Measurements from ENCODE around the gene BDKRB2. TPM values are rescaled to one million over a fixed set of nuclear protein-coding genes. Genes with fewer than 3 reads are reported as not detected.

The BDKRB2 gene
- total and polyA plus RNA-seq, 2 of the 4 experiments (the other 2 are of a cell fraction), result 60.9 to 73.1 TPM

DNA sequence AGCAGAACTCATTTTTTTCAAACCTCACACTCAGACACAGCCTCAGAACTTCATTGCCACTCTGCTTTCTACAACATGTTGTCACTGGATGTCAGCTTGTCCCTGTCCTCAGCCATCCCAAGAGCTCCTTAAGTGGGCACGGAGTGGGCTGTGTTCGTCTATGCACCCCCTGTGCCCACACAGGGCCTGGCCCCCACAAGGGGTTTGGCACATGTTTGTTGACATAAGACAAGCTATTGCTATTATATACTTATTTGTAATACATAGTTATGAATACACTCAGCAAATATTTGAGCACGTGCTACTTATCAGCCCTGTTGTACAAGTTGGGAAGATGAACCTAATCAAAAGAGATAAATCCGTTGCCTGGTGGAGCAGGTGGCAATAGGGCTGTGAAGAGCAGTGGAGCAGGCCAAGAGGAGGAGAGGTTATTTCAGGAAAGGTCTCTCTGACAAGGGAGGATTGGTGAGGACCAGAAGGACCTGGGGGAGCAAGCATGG lies 47.1 kb downstream of the BDKRB2 start (continued):
- TF ChIP-seq, protein P1, sequence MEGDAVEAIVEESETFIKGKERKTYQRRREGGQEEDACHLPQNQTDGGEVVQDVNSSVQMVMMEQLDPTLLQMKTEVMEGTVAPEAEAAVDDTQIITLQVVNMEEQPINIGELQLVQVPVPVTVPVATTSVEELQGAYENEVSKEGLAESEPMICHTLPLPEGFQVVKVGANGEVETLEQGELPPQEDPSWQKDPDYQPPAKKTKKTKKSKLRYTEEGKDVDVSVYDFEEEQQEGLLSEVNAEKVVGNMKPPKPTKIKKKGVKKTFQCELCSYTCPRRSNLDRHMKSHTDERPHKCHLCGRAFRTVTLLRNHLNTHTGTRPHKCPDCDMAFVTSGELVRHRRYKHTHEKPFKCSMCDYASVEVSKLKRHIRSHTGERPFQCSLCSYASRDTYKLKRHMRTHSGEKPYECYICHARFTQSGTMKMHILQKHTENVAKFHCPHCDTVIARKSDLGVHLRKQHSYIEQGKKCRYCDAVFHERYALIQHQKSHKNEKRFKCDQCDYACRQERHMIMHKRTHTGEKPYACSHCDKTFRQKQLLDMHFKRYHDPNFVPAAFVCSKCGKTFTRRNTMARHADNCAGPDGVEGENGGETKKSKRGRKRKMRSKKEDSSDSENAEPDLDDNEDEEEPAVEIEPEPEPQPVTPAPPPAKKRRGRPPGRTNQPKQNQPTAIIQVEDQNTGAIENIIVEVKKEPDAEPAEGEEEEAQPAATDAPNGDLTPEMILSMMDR (conservative IDR thresholded peaks at IDR 0.05; ENCODE audit: low read depth, low read length), result no peak

DNA sequence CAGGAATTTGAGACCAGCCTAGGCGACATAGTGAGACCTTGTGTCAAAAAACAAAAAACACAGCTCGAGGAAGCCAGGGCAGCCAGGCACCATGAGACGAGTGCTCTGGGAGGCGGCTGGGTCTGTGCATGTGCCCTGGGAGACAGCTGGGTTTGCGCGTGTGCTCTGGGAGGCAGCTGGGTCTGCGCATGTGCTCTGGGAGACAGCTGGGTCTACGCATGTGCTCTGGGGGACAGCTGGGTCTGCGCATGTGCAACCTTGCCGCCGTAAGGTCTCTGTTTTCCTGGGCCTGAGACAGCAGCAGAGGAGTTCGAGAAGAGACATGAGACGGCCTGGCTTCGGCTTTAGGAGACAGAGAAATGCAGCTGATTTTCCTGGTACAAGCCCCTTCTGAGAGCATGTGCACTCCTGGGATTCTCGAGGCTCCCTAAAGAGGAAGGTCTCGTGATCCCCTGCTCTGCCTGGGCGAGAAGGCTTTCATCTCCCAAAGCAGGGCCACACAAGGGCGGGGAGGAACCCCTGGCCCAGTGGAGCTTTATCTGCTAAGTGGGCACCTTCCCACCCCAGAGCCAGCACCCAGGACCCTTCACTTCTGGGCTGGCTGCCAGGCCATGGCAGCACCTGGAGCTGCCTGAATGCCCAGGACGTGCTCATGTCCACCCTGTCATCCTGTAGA lies 47.8 kb downstream of the BDKRB2 start:
- WGBS, 2 experiments (ENCODE audit: extremely low coverage in 2 of 2, insufficient read length in 1 of 2), result 95% methylated on average over 16 of the region's 19 CpGs; no CpG with 5 or more reads in 1 of the 2 experiments
- ATAC-seq (ENCODE audit: low read depth) (no peak), DNase-seq (no peak)
- Histone ChIP-seq H4K20me1 (ENCODE audit: insufficient read depth, low read length) (no peaks in the 10 kb centered on the region), H4K5ac (ENCODE audit: low read depth, low read length) (peak overlapping the region; percentile 87), H2BK5ac (ENCODE audit: low read depth, low read length, poor library complexity, severe bottlenecking) (peak overlapping the region; percentile 97), H3K9me3 (ENCODE audit: control insufficient read depth, insufficient read depth, low read length) (no peaks in the 10 kb centered on the region), H2AFZ (replicated peaks; ENCODE audit: low read length, poor library complexity) (peak overlapping the region; percentile 70), H3K23ac (ENCODE audit: low read depth, low read length) (peak overlapping the region; percentile 92), H3K14ac (replicated peaks; ENCODE audit: low read depth, low read length) (peak overlapping the region; percentile 87), H2BK20ac (ENCODE audit: low read depth, low read length) (peak overlapping the region; percentile 96), H4K8ac (ENCODE audit: low read depth in 2 of 2, low read length in 2 of 2) (peak overlapping the region; percentile 79 to 92), H3K4me3 (ENCODE audit: insufficient read depth, low read depth, low read length) (no peak overlapping the region), H2BK15ac (ENCODE audit: low read depth, low read length) (peak overlapping the region; percentile 80; the same call in 2 of the 3 replicates), H2BK120ac (ENCODE audit: low read depth, low read length) (peak overlapping the region; percentile 99), H3K18ac (ENCODE audit: low read depth, low read length) (peak overlapping the region; percentile 84), H3K27me3 (ENCODE audit: control insufficient read depth, insufficient read depth, low read length) (no peaks in the 10 kb centered on the region), H3K4me1 (ENCODE audit: control insufficient read depth, insufficient read depth, low read length) (peaks cover 42% of the 10 kb centered on the region), H3K9ac (ENCODE audit: low read depth, low read length) (peak overlapping the region; percentile 51), H3K4me2 (ENCODE audit: low read depth, low read length) (peak overlapping the region; percentile 18; the same call in 1 of the 2 replicates), H3K79me1 (ENCODE audit: low read depth in 1 of 2, low read length in 2 of 2) (peaks cover 9 to 58% of the 10 kb centered on the region in 2 experiments; a peak in 3 of 4 replicates), H3K27ac (ENCODE audit: insufficient read depth, low read length) (peak overlapping the region; percentile 91), H3K36me3 (ENCODE audit: control insufficient read depth, insufficient read depth, low read length) (peaks cover 8% of the 10 kb centered on the region), H3K4ac (ENCODE audit: low read depth, low read length) (peak overlapping the region; percentile 99), H4K91ac (ENCODE audit: insufficient read depth, low read depth, low read length) (peak overlapping the region; percentile 99), H3K9me1 (ENCODE audit: insufficient read depth, low read length) (peaks cover 32% of the 10 kb centered on the region), H3K56ac (ENCODE audit: extremely low read depth, insufficient read depth, low read length) (peak overlapping the region; percentile 92), H2AK9ac (replicated peaks; ENCODE audit: low read depth, low read length, poor library complexity) (peak overlapping the region; percentile 89), H2AK5ac (ENCODE audit: low read depth, low read length) (peak overlapping the region; percentile 97)
- POLR2A ChIA-PET (ENCODE audit: unreplicated experiment), result interaction anchor here (0.6 kb wide), 1 partner anchor 160 kb away, joined by 4 read pairs; no protein-coding TSS in a partner anchor
- intact Hi-C loops (cut with micrococcal nuclease), result no loop called here
- no TSS peak for BruUV-seq (replicated peaks)
- in situ Hi-C loops (cut with MboI; ENCODE audit: low sequenced_read_pairs), result loop anchor here (25.0 kb wide), 1 partner anchor 715 kb away; the partner anchor contains the start of gene GLRX5
- CTCF ChIA-PET, result interaction anchor here (1.2 to 1.6 kb wide), 3 partner anchors 22 to 152 kb away, joined by 3 to 8 read pairs (median 4); no protein-coding TSS in a partner anchor
- dilution Hi-C loops (cut with HindIII; ENCODE audit: low sequenced_read_pairs, unreplicated experiment), result no loop called here
- TF ChIP-seq MAZ (IDR thresholded peaks at IDR 0.05; ENCODE audit: borderline replicate concordance, low read depth, low read length) (no peak), SMC3 (IDR thresholded peaks at IDR 0.05; ENCODE audit: low read depth, low read length) (no peak), CEBPB (IDR thresholded peaks at IDR 0.05; ENCODE audit: low read depth, low read length) (no peak), FOS (IDR thresholded peaks at IDR 0.05; ENCODE audit: low read depth, low read length) (no peak), MAFK (IDR thresholded peaks at IDR 0.05; ENCODE audit: low read depth, low read length) (no peak), RFX5 (IDR thresholded peaks at IDR 0.05; ENCODE audit: low read depth, low read length) (no peak), BHLHE40 (IDR thresholded peaks at IDR 0.05; ENCODE audit: low read depth, low read length) (no peak), RCOR1 (IDR thresholded peaks at IDR 0.05; ENCODE audit: insufficient replicate concordance, low read length) (no peak)
- TF ChIP-seq, protein P2, sequence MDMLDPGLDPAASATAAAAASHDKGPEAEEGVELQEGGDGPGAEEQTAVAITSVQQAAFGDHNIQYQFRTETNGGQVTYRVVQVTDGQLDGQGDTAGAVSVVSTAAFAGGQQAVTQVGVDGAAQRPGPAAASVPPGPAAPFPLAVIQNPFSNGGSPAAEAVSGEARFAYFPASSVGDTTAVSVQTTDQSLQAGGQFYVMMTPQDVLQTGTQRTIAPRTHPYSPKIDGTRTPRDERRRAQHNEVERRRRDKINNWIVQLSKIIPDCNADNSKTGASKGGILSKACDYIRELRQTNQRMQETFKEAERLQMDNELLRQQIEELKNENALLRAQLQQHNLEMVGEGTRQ (IDR thresholded peaks at IDR 0.05; ENCODE audit: low read depth, low read length), result no peak
- TF ChIP-seq, protein P3, sequence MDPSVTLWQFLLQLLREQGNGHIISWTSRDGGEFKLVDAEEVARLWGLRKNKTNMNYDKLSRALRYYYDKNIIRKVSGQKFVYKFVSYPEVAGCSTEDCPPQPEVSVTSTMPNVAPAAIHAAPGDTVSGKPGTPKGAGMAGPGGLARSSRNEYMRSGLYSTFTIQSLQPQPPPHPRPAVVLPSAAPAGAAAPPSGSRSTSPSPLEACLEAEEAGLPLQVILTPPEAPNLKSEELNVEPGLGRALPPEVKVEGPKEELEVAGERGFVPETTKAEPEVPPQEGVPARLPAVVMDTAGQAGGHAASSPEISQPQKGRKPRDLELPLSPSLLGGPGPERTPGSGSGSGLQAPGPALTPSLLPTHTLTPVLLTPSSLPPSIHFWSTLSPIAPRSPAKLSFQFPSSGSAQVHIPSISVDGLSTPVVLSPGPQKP (IDR thresholded peaks at IDR 0.05; ENCODE audit: borderline replicate concordance, low read depth, low read length), result no peak

Data from IMR-90 (cell line).